SU-DHL-6 (cell line): Measurements from ENCODE around the gene CDH23.

ENCODE experiments used
- H2AFZ ChIP-seq: fragments of 200-600 bp; sonication (generic); 2 replicates; pipeline ENCODE4 v1.6.1; 2014; ENCODE audit warnings: low read depth, mild to moderate bottlenecking, moderate library complexity, mixed read lengths, antibody characterized with exemption, low read length; ENCODE audit not compliant: severe bottlenecking
- H3F3A ChIP-seq: fragments of 200-600 bp; shearing (Covaris generic); 2 replicates; pipeline ENCODE4 v1.6.0; 2016; ENCODE audit warnings: antibody characterized with exemption, mild to moderate bottlenecking; ENCODE audit not compliant: insufficient read depth
- H3K27ac ChIP-seq: fragments of 200-600 bp; sonication (generic); 2 replicates; pipeline ENCODE4 v1.5.1; 2016; ENCODE audit warnings: low read depth, mild to moderate bottlenecking, low read length, moderate library complexity, mixed read lengths
- H3K27me3 ChIP-seq: fragments of 200-600 bp; sonication (generic), shearing (Covaris generic); 2 replicates; pipeline ENCODE4 v1.6.0; 2014; ENCODE audit warnings: mild to moderate bottlenecking, low read length
- H3K36me3 ChIP-seq: fragments of 200-600 bp; sonication (generic); 2 replicates; pipeline ENCODE4 v1.6.1; 2014; ENCODE audit warnings: mild to moderate bottlenecking, low read length, mixed read lengths
- H3K4me2 ChIP-seq: fragments of 300-600, 200-600 bp; shearing (Covaris generic), sonication (generic); 2 replicates; pipeline ENCODE4 v1.6.0; 2014; ENCODE audit warnings: low read length, low read depth, mild to moderate bottlenecking; ENCODE audit not compliant: poor library complexity, severe bottlenecking
- H3K4me3 ChIP-seq: fragments of 200-600 bp; sonication (generic); 2 replicates; pipeline ENCODE4 v1.5.1; 2014; ENCODE audit warnings: antibody characterized with exemption, low read length, mild to moderate bottlenecking, mixed read lengths; ENCODE audit not compliant: insufficient read depth, poor library complexity, severe bottlenecking
- H3K79me2 ChIP-seq: fragments of 200-600 bp; sonication (generic); 2 replicates; pipeline ENCODE4 v1.6.1; 2014; ENCODE audit warnings: mild to moderate bottlenecking, low read length, moderate library complexity; ENCODE audit not compliant: insufficient read depth
- H3K9ac ChIP-seq: fragments of 200-600 bp; sonication (generic); 2 replicates; pipeline ENCODE4 v1.7.0; 2014; ENCODE audit warnings: mild to moderate bottlenecking, low read length
- H3K9me2 ChIP-seq: fragments of 200-600 bp; sonication (generic); replicated peaks from 2 replicates; pipeline ENCODE4 v1.6.1; 2014; ENCODE audit warnings: low read length; ENCODE audit not compliant: insufficient read depth
- H3K9me3 ChIP-seq: fragments of 200-600 bp; sonication (generic); 2 replicates; pipeline ENCODE4 v1.6.1; 2014; ENCODE audit warnings: low read length, mixed read lengths; ENCODE audit not compliant: insufficient read depth
- H4K20me1 ChIP-seq: fragments of 200-600 bp; sonication (generic); 2 replicates; pipeline ENCODE4 v1.6.1; 2014; ENCODE audit warnings: low read depth, mild to moderate bottlenecking, antibody characterized with exemption, low read length, moderate library complexity, mixed read lengths
- CTCF ChIP-seq: fragments of 200-600 bp; sonication (generic); IDR thresholded peaks from one replicate; pipeline ENCODE4 v1.5.1; 2017; ENCODE audit warnings: antibody characterized with exemption, mild to moderate bottlenecking, low read length, moderate library complexity; ENCODE audit not compliant: insufficient read depth, poor library complexity, severe bottlenecking
- EZH2phosphoT487 ChIP-seq: fragments of 200-600 bp; sonication (generic), shearing (Covaris generic); conservative IDR thresholded peaks from 2 replicates; pipeline ENCODE4 v1.6.1; 2018; ENCODE audit warnings: mild to moderate bottlenecking, antibody characterized with exemption, low read length, moderate library complexity, mixed read lengths

The CDH23 gene

GRCh38 chr10:71854031-71854430 is 457.3 kb downstream of the CDH23 start:
- Histone ChIP-seq H4K20me1 (no peaks in the 10 kb centered on the region), H3F3A (no peaks in the 10 kb centered on the region), H3K4me3 (no peak overlapping the region), H3K9me2 (no peaks in the 10 kb centered on the region), H3K9ac (no peak overlapping the region), H3K79me2 (peaks cover 16% of the 10 kb centered on the region; the same call in 1 of the 2 replicates), H3K36me3 (no peaks in the 10 kb centered on the region), H3K27ac (no peak overlapping the region), H2AFZ (no peak overlapping the region), H3K9me3 (no peaks in the 10 kb centered on the region), H3K27me3 (no peaks in the 10 kb centered on the region), H3K4me2 (no peak overlapping the region)
- no peak for TF ChIP-seq EZH2phosphoT487
- no peak for TF ChIP-seq CTCF

GRCh38 chr10:71856619-71857018 is 459.9 kb downstream of the CDH23 start:
- Histone ChIP-seq H3F3A (no peaks in the 10 kb centered on the region), H4K20me1 (no peaks in the 10 kb centered on the region), H3K4me3 (no peak overlapping the region), H3K27ac (no peak overlapping the region), H3K27me3 (no peaks in the 10 kb centered on the region), H2AFZ (no peak overlapping the region), H3K4me2 (no peak overlapping the region), H3K9me3 (no peaks in the 10 kb centered on the region), H3K79me2 (no peaks in the 10 kb centered on the region), H3K36me3 (no peaks in the 10 kb centered on the region), H3K9me2 (no peaks in the 10 kb centered on the region), H3K9ac (no peak overlapping the region)
- TF ChIP-seq CTCF, result no peak
- no peak for TF ChIP-seq EZH2phosphoT487

- H3F3A ChIP-seq, result no peaks in the 10 kb centered on the region
These were observed 461.5 kb downstream of the CDH23 start for GRCh38 chr10:71857934-71858890.

More at GRCh38 chr10:71857934-71858890, 461.5 kb downstream of the CDH23 start:
- H3K9me3 ChIP-seq, result no peaks in the 10 kb centered on the region
- TF ChIP-seq CTCF, result no peak
- no peak for TF ChIP-seq EZH2phosphoT487
- no peaks in the 10 kb centered on the region for H3K79me2 ChIP-seq
- H3K27ac ChIP-seq, result no peak overlapping the region
- no peak overlapping the region for H3K4me2 ChIP-seq
- no peaks in the 10 kb centered on the region for H3K36me3 ChIP-seq
- H3K27me3 ChIP-seq, result no peaks in the 10 kb centered on the region
- H3K4me3 ChIP-seq, result no peak overlapping the region
- H4K20me1 ChIP-seq, result no peaks in the 10 kb centered on the region
- no peak overlapping the region for H3K9ac ChIP-seq
- H3K9me2 ChIP-seq, result no peaks in the 10 kb centered on the region
- H2AFZ ChIP-seq, result no peak overlapping the region
